Keratinocyte (primary cell): ENCODE data around the gene KAT6B.

Source experiments
- CTCF ChIP-seq, 3 experiments: IDR thresholded peaks in 1 of 3; conservative IDR thresholded peaks in 1 of 3; optimal IDR thresholded peaks in 1 of 3; 2 replicates in 2 of 3; 3 replicates in 1 of 3; pipeline versions ENCODE3 to v1.5.1; 2011; ENCODE audit warnings: low read length in 3 of 3, mild to moderate bottlenecking in 3 of 3, moderate library complexity in 2 of 3, control low read depth in 1 of 3, inconsistent platforms in 1 of 3; ENCODE audit not compliant: insufficient read depth in 2 of 3; ENCODE audit errors: extremely low read depth in 1 of 3
- EZH2 ChIP-seq: IDR thresholded peaks from one replicate; pipeline ENCODE4 v1.6.1; 2012; ENCODE audit warnings: inconsistent platforms, mild to moderate bottlenecking, low read length, moderate library complexity

- TF ChIP-seq CTCF (optimal IDR thresholded peaks at IDR 0.05 in 1 of 3, IDR thresholded peaks at IDR 0.05 in 1 of 3, conservative IDR thresholded peaks at IDR 0.05 in 1 of 3; ENCODE audit: extremely low read depth in 1 of 3, insufficient read depth in 2 of 3, low read length in 3 of 3) (no peak), EZH2 (no peak)
Measured at GRCh38 chr10:75034131-75034512, 207.7 kb downstream of the KAT6B start.
